Measurements from ENCODE around the gene PPP1R3F. TPM values are rescaled to one million over a fixed set of nuclear protein-coding genes. Genes with fewer than 3 reads are reported as not detected.

The PPP1R3F gene
- total RNA-seq, 2 donors from 2014 or later, result 3.0 to 16.3 TPM

DNA sequence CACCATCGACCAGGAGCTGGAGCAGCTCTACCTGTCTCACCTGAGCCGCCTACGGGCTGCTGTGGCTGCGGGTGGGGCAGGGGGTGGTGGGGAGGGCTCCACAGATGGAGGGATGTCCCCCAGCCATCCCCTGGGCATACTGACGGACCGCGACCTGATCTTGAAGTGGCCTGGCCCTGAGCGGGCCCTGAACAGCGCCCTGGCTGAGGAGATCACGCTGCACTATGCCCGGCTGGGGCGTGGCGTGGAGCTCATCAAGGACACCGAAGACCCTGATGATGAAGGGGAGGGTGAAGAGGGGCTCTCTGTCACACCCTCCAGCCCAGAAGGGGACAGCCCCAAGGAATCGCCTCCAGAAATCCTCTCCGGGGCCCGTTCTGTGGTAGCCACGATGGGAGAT lies 16.5 kb downstream of the PPP1R3F start:
- no peak overlapping the region for H3K27ac ChIP-seq

DNA sequence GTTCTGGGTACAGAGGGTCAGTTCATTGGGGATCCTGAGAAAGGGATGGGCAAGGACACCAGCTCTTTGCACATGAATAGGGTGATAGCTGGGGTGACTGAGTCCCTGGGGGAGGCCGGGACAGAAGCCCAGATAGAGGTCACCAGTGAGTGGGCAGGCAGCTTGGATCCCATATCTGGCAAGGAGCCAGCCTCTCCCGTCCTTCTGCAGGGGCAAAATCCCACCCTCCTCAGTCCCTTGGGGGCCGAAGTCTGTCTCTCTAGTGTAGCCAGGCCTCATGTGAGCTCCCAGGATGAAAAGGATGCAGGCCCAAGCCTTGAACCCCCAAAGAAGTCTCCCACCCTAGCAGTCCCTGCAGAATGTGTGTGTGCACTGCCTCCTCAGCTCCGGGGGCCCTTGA lies 17.0 kb downstream of the PPP1R3F start:
- Histone ChIP-seq H3K27ac (no peak overlapping the region), H3K4me1 (no peaks in the 10 kb centered on the region), H3K36me3 (replicated peaks in 1 of 2; ENCODE audit: insufficient read depth in 1 of 2, low read depth in 2 of 2) (no peaks in the 10 kb centered on the region), H3K27me3 (no peaks in the 10 kb centered on the region), H3K9me3 (no peaks in the 10 kb centered on the region), H3K4me3 (no peak overlapping the region)
- WGBS, 2 donors, result 60 to 63% methylated on average over 2 of the region's 4 CpGs
- intact Hi-C loops (cut with DNase I), result no loop called here
- ATAC-seq (no peak), DNase-seq (no peak)
- TF ChIP-seq, protein P1, sequence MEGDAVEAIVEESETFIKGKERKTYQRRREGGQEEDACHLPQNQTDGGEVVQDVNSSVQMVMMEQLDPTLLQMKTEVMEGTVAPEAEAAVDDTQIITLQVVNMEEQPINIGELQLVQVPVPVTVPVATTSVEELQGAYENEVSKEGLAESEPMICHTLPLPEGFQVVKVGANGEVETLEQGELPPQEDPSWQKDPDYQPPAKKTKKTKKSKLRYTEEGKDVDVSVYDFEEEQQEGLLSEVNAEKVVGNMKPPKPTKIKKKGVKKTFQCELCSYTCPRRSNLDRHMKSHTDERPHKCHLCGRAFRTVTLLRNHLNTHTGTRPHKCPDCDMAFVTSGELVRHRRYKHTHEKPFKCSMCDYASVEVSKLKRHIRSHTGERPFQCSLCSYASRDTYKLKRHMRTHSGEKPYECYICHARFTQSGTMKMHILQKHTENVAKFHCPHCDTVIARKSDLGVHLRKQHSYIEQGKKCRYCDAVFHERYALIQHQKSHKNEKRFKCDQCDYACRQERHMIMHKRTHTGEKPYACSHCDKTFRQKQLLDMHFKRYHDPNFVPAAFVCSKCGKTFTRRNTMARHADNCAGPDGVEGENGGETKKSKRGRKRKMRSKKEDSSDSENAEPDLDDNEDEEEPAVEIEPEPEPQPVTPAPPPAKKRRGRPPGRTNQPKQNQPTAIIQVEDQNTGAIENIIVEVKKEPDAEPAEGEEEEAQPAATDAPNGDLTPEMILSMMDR (IDR thresholded peaks at IDR 0.05), result no peak
- TF ChIP-seq POLR2A (IDR thresholded peaks at IDR 0.05), result no peak

More for the DNA sequence above, 16.5 kb downstream of the PPP1R3F start:
- Histone ChIP-seq H3K36me3 (replicated peaks in 1 of 2; ENCODE audit: insufficient read depth in 1 of 2, low read depth in 2 of 2) (no peaks in the 10 kb centered on the region), H3K27me3 (no peaks in the 10 kb centered on the region), H3K9me3 (no peaks in the 10 kb centered on the region), H3K4me3 (no peak overlapping the region), H3K4me1 (no peaks in the 10 kb centered on the region)
- ATAC-seq (no peak), DNase-seq (no peak)
- 92% methylated on average over 13 of the region's 18 CpGs; no CpG with 5 or more reads in 1 of the 2 donors for WGBS, 2 donors
- TF ChIP-seq POLR2A (IDR thresholded peaks at IDR 0.05), result no peak
- TF ChIP-seq, protein P1 (IDR thresholded peaks at IDR 0.05), result no peak
- intact Hi-C loops (cut with DNase I), result no loop called here

DNA sequence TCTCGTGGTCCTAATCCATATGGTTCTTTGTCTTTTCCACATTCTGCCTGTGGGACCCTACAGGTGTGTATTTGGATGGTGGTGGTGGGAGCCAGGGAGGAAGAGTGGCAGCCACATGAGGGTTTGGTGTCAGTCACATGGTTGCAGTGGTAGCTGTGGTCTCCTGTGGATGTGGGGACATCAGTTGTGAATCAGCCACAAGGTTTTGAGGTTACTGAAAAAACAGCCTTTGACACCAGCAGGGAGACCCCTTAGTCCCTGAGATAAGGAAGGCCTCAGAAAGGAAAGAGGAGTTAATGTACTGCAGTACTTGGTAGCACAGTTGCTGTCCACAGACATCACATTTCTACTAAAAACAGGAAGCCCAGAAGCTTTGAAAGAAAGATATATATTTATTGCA lies 18.1 kb downstream of the PPP1R3F start:
- no peaks in the 10 kb centered on the region for H3K9me3 ChIP-seq
- H3K4me1 ChIP-seq, result no peaks in the 10 kb centered on the region
- H3K36me3 ChIP-seq (replicated peaks in 1 of 2; ENCODE audit: insufficient read depth in 1 of 2, low read depth in 2 of 2), result no peaks in the 10 kb centered on the region
- 75 to 88% methylated on average over 1 of the region's 1 CpG for WGBS, 2 donors
- intact Hi-C loops (cut with DNase I), result no loop called here
- no peak overlapping the region for H3K27ac ChIP-seq
- H3K4me3 ChIP-seq, result no peak overlapping the region
- ATAC-seq (no peak), DNase-seq (no peak)
- no peaks in the 10 kb centered on the region for H3K27me3 ChIP-seq
- TF ChIP-seq, protein P1 (IDR thresholded peaks at IDR 0.05), result no peak
- TF ChIP-seq POLR2A (IDR thresholded peaks at IDR 0.05), result no peak

DNA sequence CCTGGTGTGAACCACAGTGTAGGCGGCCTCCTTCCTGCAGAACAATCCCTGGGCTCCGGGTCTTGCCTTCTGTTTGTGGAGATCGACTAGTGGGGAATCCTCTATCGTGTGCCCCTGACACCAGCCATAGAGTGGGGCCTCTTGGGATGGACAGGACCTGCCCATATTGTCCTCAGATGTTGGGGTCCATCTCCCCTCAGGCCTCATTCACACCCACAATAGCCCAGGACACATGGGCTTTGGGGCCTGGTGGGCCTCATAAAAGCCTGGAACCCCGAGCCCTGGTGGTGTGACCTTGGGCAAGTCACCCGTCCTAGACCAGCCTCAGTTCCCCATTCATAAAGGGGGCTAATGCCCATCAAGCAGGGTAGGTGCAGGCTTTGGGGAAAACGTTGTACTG lies 20.6 kb downstream of the PPP1R3F start:
- no peak overlapping the region for H3K27ac ChIP-seq
- no peak for TF ChIP-seq POLR2A (IDR thresholded peaks at IDR 0.05)
- TF ChIP-seq, protein P1 (IDR thresholded peaks at IDR 0.05), result no peak
- ATAC-seq (no peak), DNase-seq (no peak)
- H3K9me3 ChIP-seq, result no peaks in the 10 kb centered on the region
- H3K36me3 ChIP-seq (replicated peaks in 1 of 2; ENCODE audit: insufficient read depth in 1 of 2, low read depth in 2 of 2), result no peaks in the 10 kb centered on the region
- WGBS, 2 donors, result 38% methylated on average over 6 of the region's 7 CpGs; no CpG with 5 or more reads in 1 of the 2 donors
- H3K4me3 ChIP-seq, result no peak overlapping the region
- H3K27me3 ChIP-seq, result no peaks in the 10 kb centered on the region
- H3K4me1 ChIP-seq, result no peaks in the 10 kb centered on the region
- intact Hi-C loops (cut with DNase I), result no loop called here

DNA sequence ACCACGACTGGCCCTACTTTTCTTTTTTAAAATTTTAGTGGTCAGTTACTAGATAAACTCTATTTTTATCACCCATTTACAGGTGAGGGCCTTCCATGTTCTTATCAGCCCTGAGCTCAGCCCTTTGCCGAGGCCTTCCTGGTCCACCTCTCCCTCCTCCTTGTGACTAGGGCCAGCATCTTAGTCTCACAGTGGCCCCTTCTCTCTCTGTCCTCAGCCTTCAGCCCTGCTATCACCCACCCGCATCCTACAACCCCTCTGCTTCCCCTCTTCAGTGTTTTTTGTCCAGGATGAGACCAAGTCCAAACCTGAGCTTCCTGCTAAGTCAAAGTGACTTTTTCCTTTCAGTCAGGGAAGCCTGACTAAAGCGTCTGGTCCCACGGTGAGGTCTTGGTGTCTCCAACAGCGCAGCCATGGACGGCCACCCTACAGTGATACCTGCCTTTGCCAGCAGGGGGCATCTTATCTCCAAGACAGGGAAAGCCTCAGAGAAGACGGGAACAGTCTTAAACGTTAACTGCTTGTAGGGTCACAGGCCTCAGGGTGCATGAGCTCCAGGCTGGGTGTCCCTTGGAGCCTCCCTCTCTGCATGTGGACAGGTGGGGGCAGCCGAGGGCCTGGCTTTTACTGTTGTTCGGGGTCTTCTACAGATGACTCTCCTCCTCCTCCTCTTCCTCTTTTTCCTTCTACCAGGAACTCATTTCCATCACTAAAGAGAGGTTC lies 22.2 kb downstream of the PPP1R3F start:
- intact Hi-C loops (cut with DNase I), result no loop called here
- peak; percentile 59 for ATAC-seq
- no peak overlapping the region for H3K4me3 ChIP-seq
- H3K27me3 ChIP-seq, result no peaks in the 10 kb centered on the region
- H3K36me3 ChIP-seq (replicated peaks in 1 of 2; ENCODE audit: insufficient read depth in 1 of 2, low read depth in 2 of 2), result no peaks in the 10 kb centered on the region
- 13 to 15% methylated on average over 7 to 11 of the region's 11 CpGs for WGBS, 2 donors
- no peak overlapping the region for H3K27ac ChIP-seq
- DNase-seq, result peak; percentile 42 to 73 (median 62)
- no peaks in the 10 kb centered on the region for H3K9me3 ChIP-seq
- TF ChIP-seq, protein P1 (IDR thresholded peaks at IDR 0.05), result peak; percentile 26 to 61 (median 55)
- TF ChIP-seq POLR2A (IDR thresholded peaks at IDR 0.05), result no peak
- H3K4me1 ChIP-seq, result no peaks in the 10 kb centered on the region

Data from body of pancreas (tissue), 4 donors.